Esophagus muscularis mucosa (tissue), 3 donors: ENCODE results near the gene EBF4.

Experiments
- CTCF ChIP-seq, 3 experiments: fragments of 200-600 bp in 2 of 3; fragments of 450-650 bp in 1 of 3; sonication (generic) in 2 of 3; IDR thresholded peaks; one replicate each; pipeline ENCODE4 v1.5.1; 2017 to 2019; ENCODE audit warnings: antibody characterized with exemption in 3 of 3, mild to moderate bottlenecking in 2 of 3, moderate library complexity in 1 of 3
- POLR2A ChIP-seq: fragments of 450-650 bp; IDR thresholded peaks from one replicate; pipeline ENCODE4 v1.6.1; 2017; ENCODE audit warnings: antibody characterized with exemption, moderate library complexity, mild to moderate bottlenecking, low read depth

GRCh38 chr20:2652724-2653555 is 39.6 kb upstream of the EBF4 start:
- TF ChIP-seq POLR2A (no peak), CTCF (IDR thresholded peaks at IDR 0.05) (no peak)
